Peyer's patch (tissue), 4 donors: Measurements from ENCODE around the gene TRMT112. TPM values are rescaled to one million over a fixed set of nuclear protein-coding genes. Genes with fewer than 3 reads are reported as not detected.

Source experiments
- DNase-seq, 3 donors: peaks; one replicate each; pipeline ENCODE4 v3.0.0-alpha.2; 2017 to 2019
- H3K27ac ChIP-seq, 4 donors: fragments of 200-600 bp; sonication (generic); one replicate each; pipeline ENCODE4 v1.5.1; 2016 to 2019
- H3K27me3 ChIP-seq, 2 donors: fragments of 200-600 bp; sonication (generic); one replicate each; pipeline ENCODE4 v1.5.1; 2019
- H3K36me3 ChIP-seq, 3 donors: fragments of 200-600 bp; sonication (generic); one replicate each; pipeline ENCODE4 v1.5.1; 2016 to 2019
- H3K4me1 ChIP-seq, 4 donors: fragments of 200-600 bp; sonication (generic); one replicate each; pipeline ENCODE4 v1.5.1; 2016 to 2019
- H3K4me3 ChIP-seq, 4 donors: fragments of 200-600 bp; sonication (generic); 1 replicate in 3 of 4; 2 replicates in 1 of 4; pipeline ENCODE4 v1.5.1; 2016 to 2019; ENCODE audit warnings: mild to moderate bottlenecking in 1 of 4
- H3K9me3 ChIP-seq, 4 donors: fragments of 200-600 bp; sonication (generic); one replicate each; pipeline ENCODE4 v1.5.1; 2016 to 2019; ENCODE audit warnings: mild to moderate bottlenecking in 1 of 4
- POLR2A ChIP-seq, 2 donors: fragments of 450-650 bp; IDR thresholded peaks; one replicate each; pipeline ENCODE4 v1.5.1; 2017; ENCODE audit warnings: antibody characterized with exemption in 2 of 2, mild to moderate bottlenecking in 2 of 2, moderate library complexity in 2 of 2
- total RNA-seq, 4 donors: library from RNA; depleted of rRNA; stranded (reverse); fragments of >200 nt; gene quantifications; one replicate each; pipeline ENCODE4 v1.1.0, GENCODE V29; 2016
- TF ChIP-seq, protein P1 (sequence below), 6 experiments: fragments of 450-650 bp in 4 of 6; fragments of 200-600 bp in 2 of 6; sonication (generic) in 1 of 6; IDR thresholded peaks; one replicate each; pipeline ENCODE4 v1.5.1; 2017 to 2019; ENCODE audit warnings: antibody characterized with exemption in 6 of 6, mild to moderate bottlenecking in 3 of 6, moderate library complexity in 1 of 6

Gene TRMT112
- total RNA-seq, 4 donors from 2014 or later, result 55.3 to 163 (median 63.1) TPM

DNA sequence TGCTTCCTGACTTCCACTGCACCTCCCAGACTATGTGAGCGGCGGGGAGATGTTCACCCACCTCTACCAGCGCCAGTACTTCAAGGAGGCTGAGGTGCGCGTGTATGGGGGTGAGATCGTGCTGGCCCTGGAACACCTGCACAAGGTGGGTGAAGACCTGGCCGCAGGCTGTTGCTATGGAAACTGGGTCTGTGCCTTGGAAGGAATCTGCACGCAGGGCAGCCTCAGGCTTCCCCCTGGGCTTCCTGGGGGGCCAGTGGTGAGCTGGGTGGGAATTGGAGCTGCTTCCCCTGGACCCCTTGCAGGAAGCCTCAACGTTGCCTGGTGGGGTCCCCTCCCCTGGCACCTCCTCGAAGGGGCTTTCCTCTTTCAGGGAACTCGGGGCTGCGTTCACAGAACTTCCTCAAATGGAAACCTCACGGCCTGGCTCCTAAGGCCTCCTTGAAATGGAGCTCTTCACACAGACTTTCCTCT is 43.1 kb upstream of the TRMT112 start:
- Histone ChIP-seq H3K27ac (peak overlapping the region in 1 of 4 donors; percentile 73), H3K4me3 (peak overlapping the region; percentile 59 to 99 (median 84)), H3K36me3 (peaks cover 0 to 46% (median 0%) of the 10 kb centered on the region in 3 donors), H3K9me3 (no peaks in the 10 kb centered on the region), H3K4me1 (peaks cover 11 to 37% (median 23%) of the 10 kb centered on the region in 4 donors), H3K27me3 (no peaks in the 10 kb centered on the region)
- DNase-seq, result no peak
- no peak for TF ChIP-seq POLR2A (IDR thresholded peaks at IDR 0.05)
- TF ChIP-seq, protein P1, sequence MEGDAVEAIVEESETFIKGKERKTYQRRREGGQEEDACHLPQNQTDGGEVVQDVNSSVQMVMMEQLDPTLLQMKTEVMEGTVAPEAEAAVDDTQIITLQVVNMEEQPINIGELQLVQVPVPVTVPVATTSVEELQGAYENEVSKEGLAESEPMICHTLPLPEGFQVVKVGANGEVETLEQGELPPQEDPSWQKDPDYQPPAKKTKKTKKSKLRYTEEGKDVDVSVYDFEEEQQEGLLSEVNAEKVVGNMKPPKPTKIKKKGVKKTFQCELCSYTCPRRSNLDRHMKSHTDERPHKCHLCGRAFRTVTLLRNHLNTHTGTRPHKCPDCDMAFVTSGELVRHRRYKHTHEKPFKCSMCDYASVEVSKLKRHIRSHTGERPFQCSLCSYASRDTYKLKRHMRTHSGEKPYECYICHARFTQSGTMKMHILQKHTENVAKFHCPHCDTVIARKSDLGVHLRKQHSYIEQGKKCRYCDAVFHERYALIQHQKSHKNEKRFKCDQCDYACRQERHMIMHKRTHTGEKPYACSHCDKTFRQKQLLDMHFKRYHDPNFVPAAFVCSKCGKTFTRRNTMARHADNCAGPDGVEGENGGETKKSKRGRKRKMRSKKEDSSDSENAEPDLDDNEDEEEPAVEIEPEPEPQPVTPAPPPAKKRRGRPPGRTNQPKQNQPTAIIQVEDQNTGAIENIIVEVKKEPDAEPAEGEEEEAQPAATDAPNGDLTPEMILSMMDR (IDR thresholded peaks at IDR 0.05), result no peak

DNA sequence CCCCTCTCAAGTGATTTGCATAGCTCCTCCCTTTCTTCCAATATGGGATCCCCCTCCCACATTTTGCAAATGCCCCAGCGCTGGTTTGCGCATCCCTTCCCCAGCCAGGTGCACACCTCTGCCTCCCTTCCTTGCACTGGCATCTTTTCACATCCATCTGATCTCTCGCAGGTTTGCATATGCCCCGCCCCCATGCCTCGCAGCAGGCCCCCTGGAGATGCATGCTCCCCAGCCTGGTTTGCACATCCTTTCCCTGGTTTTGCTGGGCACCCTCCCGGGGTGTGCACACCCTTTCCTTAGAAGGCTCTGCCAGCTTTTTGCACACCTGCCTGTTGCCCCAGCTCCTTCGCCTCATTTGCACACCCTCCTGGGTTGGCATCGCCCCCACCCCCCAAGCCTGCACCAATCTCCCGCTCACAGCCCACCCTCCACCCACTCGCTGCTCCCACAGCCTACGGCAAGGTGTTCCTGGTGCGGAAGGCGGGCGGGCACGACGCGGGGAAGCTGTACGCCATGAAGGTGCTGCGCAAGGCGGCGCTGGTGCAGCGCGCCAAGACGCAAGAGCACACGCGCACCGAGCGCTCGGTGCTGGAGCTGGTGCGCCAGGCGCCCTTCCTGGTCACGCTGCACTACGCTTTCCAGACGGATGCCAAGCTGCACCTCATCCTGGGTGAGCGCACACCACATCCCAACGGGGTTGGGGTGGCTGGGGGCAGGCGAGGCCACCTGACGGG is 42.5 kb upstream of the TRMT112 start:
- peak in 1 of 3 donors; percentile 52 for DNase-seq
- Histone ChIP-seq H3K4me3 (peak overlapping the region; percentile 59 to 99 (median 84)), H3K27ac (peak overlapping the region; percentile 73 to 86 (median 86))

DNA sequence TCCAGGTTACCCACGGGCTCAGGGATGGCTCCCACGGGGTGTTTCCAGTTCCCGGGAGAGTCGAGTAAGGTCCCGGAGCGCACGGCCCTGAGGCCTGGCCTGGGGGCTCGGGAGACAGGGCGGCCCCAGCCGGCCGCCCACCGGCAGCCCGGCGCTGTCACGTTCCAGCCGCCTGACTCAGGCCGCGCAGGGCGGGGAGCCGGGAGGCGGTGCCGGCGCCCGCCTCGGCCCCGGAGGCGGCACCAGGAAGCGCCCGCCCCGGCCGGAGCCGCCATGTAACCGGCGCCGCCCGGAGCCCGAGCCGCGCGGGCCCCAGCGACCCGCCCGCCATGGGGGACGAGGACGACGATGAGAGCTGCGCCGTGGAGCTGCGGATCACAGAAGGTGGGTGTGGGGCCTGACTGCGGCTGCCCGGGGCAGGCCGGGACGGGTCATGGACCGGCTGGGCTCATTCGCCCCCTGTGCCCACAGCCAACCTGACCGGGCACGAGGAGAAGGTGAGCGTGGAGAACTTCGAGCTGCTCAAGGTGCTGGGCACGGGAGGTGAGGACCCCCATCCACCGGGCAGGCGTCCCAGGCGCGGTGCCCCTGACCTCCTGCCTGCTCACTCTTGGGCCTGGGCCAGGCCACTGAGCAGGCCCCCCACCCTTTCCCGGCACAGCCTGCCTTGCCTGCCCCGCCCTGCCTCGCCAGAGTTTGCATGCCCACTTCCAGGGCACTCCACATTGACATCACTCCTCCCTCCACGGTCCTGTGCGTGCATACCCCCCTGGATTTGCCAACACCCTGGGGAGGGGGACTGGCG is 41.8 kb upstream of the TRMT112 start, which contains the start of gene RPS6KA4:
Gene RPS6KA4 (plus strand): TSS at position 256 of the 805 bp plus-strand sequence. CDS start 74 bp downstream, at position 330.
- Histone ChIP-seq H3K27me3 (no peaks in the 10 kb centered on the region), H3K4me3 (peak within 1 kb of the TSS; percentile 59 to 99 (median 84)), H3K9me3 (no peaks in the 10 kb centered on the region), H3K36me3 (peaks cover 0 to 32% (median 0%) of the 10 kb centered on the region in 3 donors), H3K27ac (peak within 1 kb of the TSS; percentile 73 to 86 (median 86)), H3K4me1 (peaks cover 11 to 45% (median 22%) of the 10 kb centered on the region in 4 donors)
- TF ChIP-seq, protein P1 (IDR thresholded peaks at IDR 0.05), result peak in 2 of 6 experiments; percentile 16 to 25
- TF ChIP-seq POLR2A (IDR thresholded peaks at IDR 0.05), result peak; percentile 47 to 74
- DNase-seq, result peak; percentile 48 to 85 (median 77)

More for the DNA sequence above, 42.5 kb upstream of the TRMT112 start:
- Histone ChIP-seq H3K27me3 (no peaks in the 10 kb centered on the region), H3K4me1 (peaks cover 11 to 41% (median 23%) of the 10 kb centered on the region in 4 donors), H3K9me3 (no peaks in the 10 kb centered on the region), H3K36me3 (peaks cover 0 to 40% (median 0%) of the 10 kb centered on the region in 3 donors)
- TF ChIP-seq, protein P1 (IDR thresholded peaks at IDR 0.05), result no peak
- no peak for TF ChIP-seq POLR2A (IDR thresholded peaks at IDR 0.05)

DNA sequence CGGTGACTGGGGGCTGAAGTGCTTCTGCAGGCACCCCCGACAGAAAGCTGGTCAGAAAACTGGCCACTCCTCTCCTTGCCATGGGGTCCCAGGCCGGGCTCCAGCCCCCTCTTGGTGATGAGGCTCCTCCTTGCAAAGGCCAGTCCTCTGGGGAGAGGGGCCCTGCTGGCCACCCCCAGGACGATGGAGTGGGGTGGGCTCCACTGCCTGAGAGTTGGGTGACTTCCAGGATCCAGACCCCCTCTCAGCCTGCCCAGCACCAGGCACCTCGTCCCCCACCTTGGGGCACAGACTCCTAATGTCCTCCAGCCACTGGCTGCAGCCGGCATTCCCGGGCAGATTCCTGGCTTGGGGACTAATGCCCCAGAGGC is 41.2 kb upstream of the TRMT112 start:
- no peak for TF ChIP-seq POLR2A (IDR thresholded peaks at IDR 0.05)
- TF ChIP-seq, protein P1 (IDR thresholded peaks at IDR 0.05), result no peak
- no peaks in the 10 kb centered on the region for H3K9me3 ChIP-seq
- peak overlapping the region; percentile 73 to 86 (median 86) for H3K27ac ChIP-seq
- no peaks in the 10 kb centered on the region for H3K27me3 ChIP-seq
- DNase-seq, result no peak
- H3K4me1 ChIP-seq, result peaks cover 11 to 45% (median 20%) of the 10 kb centered on the region in 4 donors
- H3K36me3 ChIP-seq, result peaks cover 0 to 26% (median 0%) of the 10 kb centered on the region in 3 donors
- peak overlapping the region; percentile 59 to 99 (median 84) for H3K4me3 ChIP-seq

DNA sequence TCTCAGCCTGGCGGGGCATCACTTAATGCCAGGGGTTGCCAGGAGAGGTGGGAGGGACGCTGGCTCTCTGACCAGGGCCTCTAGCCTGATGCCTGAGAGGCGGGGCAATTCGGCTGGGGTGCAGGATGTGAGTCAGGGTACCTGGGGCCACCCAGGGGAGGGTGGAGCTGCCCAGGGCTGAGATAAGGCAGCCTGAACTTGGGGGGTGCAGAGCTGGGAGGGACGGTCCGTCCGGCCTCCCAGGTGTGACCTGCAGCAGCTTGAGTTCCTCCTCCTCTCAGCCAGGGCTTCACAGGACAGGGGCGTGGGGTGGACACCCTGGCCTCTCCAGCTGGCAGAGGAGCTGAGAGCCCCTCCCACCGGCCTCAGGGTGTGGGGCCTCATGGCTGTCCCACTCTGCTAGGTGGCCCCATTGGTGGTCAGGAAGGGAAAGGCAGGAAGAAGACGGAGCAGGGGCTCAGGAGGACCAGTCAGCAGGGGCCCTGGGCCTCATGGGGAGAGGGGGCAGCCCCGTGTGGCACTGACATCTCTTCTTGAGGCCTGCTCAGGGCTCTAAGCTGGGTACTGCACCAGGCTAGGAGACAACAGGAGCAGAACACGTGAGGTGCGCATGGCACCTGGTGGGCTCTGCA is 40.7 kb upstream of the TRMT112 start:
- peaks cover 0 to 21% (median 0%) of the 10 kb centered on the region in 3 donors for H3K36me3 ChIP-seq
- H3K27ac ChIP-seq, result peak overlapping the region; percentile 73 to 86 (median 86)
- H3K9me3 ChIP-seq, result no peaks in the 10 kb centered on the region
- no peaks in the 10 kb centered on the region for H3K27me3 ChIP-seq
- H3K4me1 ChIP-seq, result peaks cover 11 to 45% (median 20%) of the 10 kb centered on the region in 4 donors
- peak in 1 of 3 donors; percentile 79 for DNase-seq
- TF ChIP-seq, protein P1 (IDR thresholded peaks at IDR 0.05), result no peak
- peak in 1 of 2 donors; percentile 47 for TF ChIP-seq POLR2A (IDR thresholded peaks at IDR 0.05)
- peak overlapping the region in 3 of 4 donors; percentile 59 to 99 (median 79) for H3K4me3 ChIP-seq
